SH-SY5Y (cell line): ENCODE data around the gene TRPM2.

Source experiments
- GATA2 ChIP-seq: IDR thresholded peaks from 2 replicates; pipeline ENCODE4 v1.6.1; 2011; ENCODE audit warnings: mild to moderate bottlenecking, low read depth, low read length
- GATA3 ChIP-seq: IDR thresholded peaks from 2 replicates; pipeline ENCODE4 v1.6.1; 2011; ENCODE audit warnings: low read depth, mild to moderate bottlenecking, low read length, moderate library complexity

DNA sequence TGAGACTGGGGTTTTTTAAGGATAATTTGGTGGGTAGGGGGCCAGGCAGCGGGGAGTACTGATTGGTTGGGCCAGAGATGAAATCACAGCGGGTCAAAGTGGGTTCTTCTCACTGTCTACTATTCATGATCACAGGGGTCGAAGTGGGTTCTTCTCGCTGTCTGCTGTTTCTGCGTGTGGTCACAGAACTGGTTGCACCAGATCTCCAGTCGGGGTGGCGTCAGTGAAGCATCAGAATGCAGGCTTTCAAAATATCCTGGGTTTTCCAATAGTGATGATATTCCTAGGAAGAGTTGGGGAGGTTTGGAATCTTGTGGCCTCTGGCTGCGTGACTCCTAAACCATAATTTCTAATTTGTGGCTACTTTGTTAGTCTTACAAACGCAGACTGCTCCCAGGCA lies 45.1 kb downstream of the TRPM2 start:
- TF ChIP-seq GATA3 (no peak), GATA2 (no peak)
